MV-4-11 (cell line): ENCODE results near the gene RELL2.
"Not testable (repeated sequence)": the region's sequence is repeated elsewhere in the genome, so short reads cannot be mapped to it uniquely, and the experiment has no call there.

ENCODE experiments used
- DNase-seq: peaks from one replicate; lab custom pipeline; 2025; lab: John Stamatoyannopoulos, UW

Gene RELL2

GRCh38 chr5:141636413-141637122 is at the start of gene RELL2, which contains the start of gene HDAC3:
Gene RELL2 (plus strand): TSS chr5:141636997. CDS start chr5:141638226, 1,229 bp downstream.
Gene HDAC3 (minus strand): TSS chr5:141636849. CDS start chr5:141636790, 59 bp downstream.
- DNase-seq = peak; percentile 83

GRCh38 chr5:141590127-141590526 is 46.7 kb upstream of the RELL2 start:
- peak; percentile 32 for DNase-seq

GRCh38 chr5:141596867-141597266 is 39.9 kb upstream of the RELL2 start:
- DNase-seq = no peak

GRCh38 chr5:141597394-141597793 is 39.4 kb upstream of the RELL2 start:
- peak; percentile 88 for DNase-seq

- DNase-seq = no peak
Observed at GRCh38 chr5:141597814-141598213, 39.0 kb upstream of the RELL2 start.

- DNase-seq = no peak
Observed at GRCh38 chr5:141598391-141599345, 38.1 kb upstream of the RELL2 start.

GRCh38 chr5:141602606-141603005 is 34.2 kb upstream of the RELL2 start:
- no peak for DNase-seq

- peak; percentile 98 for DNase-seq
Observed at GRCh38 chr5:141603923-141604717, 32.7 kb upstream of the RELL2 start.

GRCh38 chr5:141605523-141606277 is 31.1 kb upstream of the RELL2 start:
- peak; percentile 98 for DNase-seq

- no peak for DNase-seq
Observed at GRCh38 chr5:141608046-141608445, 28.8 kb upstream of the RELL2 start.

- DNase-seq = no peak
Observed at GRCh38 chr5:141608557-141608956, 28.2 kb upstream of the RELL2 start.

GRCh38 chr5:141609044-141609443 is 27.8 kb upstream of the RELL2 start:
- DNase-seq = no peak

- DNase-seq = not testable (repeated sequence)
Observed at GRCh38 chr5:141609921-141610320, 26.9 kb upstream of the RELL2 start.

- DNase-seq = no peak
Observed at GRCh38 chr5:141611289-141611688, 25.5 kb upstream of the RELL2 start.

GRCh38 chr5:141613344-141613743 is 23.5 kb upstream of the RELL2 start:
- DNase-seq = no peak

GRCh38 chr5:141615991-141616720 is 20.6 kb upstream of the RELL2 start:
- DNase-seq = no peak

GRCh38 chr5:141617128-141617527 is 19.7 kb upstream of the RELL2 start:
- DNase-seq = no peak

GRCh38 chr5:141617682-141618029 is 19.1 kb upstream of the RELL2 start:
- no peak for DNase-seq

GRCh38 chr5:141618030-141618803 is 18.6 kb upstream of the RELL2 start:
- peak; percentile 22 for DNase-seq
